GM10847 (cell line): Measurements from ENCODE around the gene DELE1.
A peak's percentile ranks its signal among the peaks of the same experiment; 100 is the strongest.

ENCODE experiments used
- POLR2A ChIP-seq: IDR thresholded peaks from 2 replicates; pipeline ENCODE4 v1.6.1; 2011; ENCODE audit not compliant: insufficient read length; ENCODE audit errors: extremely low read depth

The DELE1 gene, protein sequence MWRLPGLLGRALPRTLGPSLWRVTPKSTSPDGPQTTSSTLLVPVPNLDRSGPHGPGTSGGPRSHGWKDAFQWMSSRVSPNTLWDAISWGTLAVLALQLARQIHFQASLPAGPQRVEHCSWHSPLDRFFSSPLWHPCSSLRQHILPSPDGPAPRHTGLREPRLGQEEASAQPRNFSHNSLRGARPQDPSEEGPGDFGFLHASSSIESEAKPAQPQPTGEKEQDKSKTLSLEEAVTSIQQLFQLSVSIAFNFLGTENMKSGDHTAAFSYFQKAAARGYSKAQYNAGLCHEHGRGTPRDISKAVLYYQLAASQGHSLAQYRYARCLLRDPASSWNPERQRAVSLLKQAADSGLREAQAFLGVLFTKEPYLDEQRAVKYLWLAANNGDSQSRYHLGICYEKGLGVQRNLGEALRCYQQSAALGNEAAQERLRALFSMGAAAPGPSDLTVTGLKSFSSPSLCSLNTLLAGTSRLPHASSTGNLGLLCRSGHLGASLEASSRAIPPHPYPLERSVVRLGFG

DNA sequence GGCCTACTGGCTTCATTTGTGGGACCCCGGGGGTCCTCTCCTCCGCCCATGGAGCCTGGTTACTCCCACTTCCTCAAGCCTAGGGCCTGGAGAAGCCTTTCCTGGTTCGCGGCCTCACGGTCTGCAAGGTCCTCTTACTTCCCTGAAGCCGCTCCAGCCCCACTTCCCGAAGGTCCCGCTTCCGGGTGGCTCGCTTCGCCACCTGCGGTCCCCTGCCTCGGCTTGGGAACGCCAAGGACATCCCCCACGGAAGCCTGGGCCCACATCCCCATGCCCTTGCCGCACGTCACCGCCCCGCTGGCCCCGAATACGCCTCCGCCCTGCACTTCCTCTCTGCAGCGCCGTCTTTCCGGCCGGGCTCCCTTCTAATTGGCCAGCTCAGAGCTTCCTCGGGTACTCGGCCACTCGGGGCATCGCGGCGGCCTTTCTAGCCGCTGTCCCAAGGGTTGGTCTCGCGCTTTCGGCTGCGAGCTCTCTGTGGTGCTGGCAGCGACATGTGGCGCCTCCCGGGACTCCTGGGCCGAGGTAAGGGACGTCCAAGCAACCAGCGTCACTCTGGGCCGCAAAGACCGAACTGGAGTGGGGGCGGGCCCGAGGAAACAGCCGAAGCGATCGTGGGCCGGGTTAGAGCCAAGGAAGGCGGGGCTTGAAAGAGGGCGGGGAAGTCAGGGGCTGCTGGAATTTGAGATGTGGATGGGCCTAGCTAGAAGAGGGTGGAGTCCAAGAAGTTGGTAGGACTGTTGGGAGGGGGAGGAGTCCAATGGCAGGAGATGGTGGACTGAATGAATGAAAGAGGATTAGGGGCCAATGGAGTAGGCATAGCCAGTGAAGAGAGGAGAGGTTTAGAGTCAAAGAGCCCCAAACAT lies at the start of gene DELE1:
Gene DELE1 (plus strand): TSS at position 424 of the 866 bp plus-strand sequence. CDS start 71 bp downstream, at position 495.
- peak; percentile 84 for TF ChIP-seq POLR2A

DNA sequence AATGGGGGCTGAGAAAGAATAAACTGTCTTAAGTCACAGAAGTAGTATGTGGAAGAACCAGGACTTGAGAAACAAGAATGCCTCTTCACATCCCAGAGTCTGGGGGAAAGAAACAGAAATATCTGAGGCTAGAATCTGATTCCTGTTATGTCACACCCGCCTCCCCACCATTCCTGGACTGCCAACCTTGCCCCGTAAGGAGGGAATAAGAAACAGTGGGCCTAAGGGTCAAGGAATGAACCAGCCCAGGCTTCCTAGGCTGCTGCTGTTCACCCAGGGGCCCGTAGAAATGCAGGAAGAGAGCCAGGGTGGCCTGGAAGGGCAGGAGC lies 49.8 kb upstream of the DELE1 start:
- no peak for TF ChIP-seq POLR2A

DNA sequence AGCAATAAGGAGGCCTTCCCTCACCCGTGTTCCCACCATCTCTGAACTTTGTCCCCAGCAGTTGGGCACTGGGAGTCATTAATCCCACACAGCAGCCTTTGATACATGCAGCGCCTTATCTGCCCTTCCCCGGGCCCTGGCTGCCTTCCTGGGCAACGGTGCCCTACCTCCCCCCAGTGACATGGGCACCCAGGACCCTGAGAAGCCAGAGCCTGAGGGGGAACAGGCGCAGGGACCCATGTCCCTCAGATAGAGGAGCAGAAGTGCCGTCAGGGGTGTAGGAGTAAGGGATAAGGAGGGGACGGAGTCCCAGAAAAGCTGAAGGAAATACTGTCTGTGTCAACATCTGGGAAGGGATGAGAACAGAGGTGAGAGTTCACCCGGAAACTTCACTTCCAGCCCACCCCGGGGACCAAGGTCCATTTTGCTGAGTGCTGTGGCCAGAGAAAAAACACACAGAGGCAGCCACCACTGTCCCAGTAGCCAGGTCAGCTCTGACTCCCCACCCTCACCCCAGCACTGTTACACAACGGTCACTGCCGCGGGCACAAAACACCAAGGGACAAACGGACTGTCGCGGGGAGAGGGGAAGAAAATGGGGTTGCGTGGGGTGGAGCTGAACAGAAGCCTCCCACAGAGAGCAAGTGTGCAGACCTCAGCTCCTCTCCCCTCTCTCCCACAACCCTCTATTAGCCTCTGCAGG lies 49.3 kb upstream of the DELE1 start:
- TF ChIP-seq POLR2A: no peak

DNA sequence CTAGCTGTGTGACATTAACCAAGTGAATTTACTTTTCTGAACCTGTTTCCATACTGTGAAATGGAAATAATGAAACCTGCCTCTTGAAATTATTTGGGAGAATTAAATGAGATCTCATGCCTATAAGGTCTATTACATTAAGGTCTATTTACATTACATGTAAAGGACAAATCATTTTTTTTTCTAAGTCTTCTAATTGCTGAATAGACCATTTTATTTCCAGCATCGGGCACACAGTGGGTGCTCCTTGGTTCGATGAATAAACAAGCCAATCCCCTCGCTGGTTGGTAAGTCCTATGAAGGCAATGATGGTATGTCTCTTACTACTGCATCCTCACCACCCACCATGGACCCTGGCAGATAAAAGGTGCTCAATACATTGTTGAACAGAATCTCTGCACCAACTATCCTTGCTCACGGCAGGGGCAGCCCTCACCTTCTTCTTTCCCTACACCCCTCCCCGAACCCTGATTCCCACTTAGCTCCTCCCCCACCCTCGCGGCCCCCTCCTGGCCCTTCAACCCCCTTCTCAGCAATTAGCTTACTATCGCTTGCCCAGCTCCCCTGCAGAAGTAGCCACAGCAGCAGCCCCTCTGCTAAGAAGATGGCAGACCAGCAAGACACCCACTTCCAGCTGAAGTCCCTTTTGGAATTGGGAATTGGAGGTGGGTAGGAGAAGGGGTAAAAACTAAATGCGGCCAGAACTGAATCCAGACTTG lies 48.5 kb upstream of the DELE1 start:
- no peak for TF ChIP-seq POLR2A

DNA sequence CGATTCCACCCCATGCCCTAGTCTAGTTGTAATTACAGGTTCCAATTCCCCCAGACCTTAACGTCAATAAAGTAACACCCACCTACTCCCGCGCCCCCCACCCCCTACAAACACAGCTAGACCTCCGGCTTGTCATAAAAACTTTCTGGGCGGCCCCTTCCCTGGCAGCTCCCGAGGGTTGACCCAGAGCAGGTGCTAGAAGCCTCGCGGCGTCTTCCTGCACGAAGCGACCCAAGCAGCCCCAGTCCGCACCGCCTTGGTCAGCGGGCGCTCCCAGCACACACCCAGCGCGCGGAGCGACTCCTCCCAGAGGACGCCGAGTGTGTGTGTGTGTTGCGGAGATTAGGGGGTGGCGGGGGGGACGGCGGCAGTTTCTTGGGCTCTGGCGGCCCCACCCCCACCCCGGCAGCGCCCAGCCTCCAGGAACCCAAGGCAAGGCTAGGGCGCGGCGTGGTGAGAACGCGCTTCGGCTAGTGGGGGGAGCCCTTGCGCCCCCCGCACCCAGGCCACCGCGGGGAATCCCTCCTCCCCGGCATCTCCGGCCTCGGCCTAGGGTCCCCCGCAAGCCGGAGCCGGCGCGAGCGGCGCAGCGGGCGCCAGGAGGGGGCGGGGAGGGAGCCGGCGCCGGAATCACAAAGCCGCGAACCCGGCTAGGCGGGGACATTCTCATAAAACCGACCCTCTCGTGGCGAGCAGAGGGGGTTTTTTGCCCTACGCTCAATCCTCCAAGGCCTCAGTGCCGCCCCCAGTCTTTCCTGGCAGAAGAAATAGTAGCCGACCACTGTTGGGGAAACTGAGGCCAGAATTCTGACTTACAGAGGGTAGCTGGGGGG lies 47.7 kb upstream of the DELE1 start:
- TF ChIP-seq POLR2A: no peak

DNA sequence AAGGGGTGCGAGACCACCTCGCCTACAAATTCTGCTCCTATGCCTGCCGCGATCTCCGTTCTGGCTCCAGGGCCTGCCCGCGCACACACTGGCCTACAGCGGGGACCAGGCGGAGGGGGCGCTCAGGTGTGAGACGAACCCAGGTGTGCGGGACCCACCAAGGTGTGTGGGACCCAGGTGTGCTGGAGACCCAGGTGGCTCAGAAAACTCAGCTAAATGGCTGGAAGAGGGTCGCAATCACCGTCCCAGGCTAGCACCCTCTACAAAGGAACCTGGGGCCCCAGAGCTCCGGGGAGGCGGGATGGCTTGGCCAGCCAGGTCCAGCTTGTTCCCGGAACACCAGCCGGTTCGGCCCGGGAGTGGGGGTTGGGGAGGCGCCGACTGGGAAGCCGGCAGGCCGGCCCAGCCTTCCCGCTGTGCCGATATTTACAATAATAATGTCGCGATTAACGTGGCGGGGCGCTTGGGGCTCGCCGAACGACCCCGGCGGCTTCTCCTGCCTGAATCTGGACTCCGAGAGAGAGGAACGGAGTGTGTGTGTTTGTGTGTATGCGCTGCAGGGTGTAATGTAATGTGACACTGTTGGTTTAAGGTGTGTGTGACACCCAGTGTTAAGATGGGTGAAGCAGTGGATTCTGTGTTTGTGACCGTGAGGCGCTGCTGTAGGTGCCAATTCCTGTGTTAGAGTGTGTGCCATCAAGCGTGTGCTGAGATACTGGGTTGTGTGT lies 46.9 kb upstream of the DELE1 start:
- no peak for TF ChIP-seq POLR2A

DNA sequence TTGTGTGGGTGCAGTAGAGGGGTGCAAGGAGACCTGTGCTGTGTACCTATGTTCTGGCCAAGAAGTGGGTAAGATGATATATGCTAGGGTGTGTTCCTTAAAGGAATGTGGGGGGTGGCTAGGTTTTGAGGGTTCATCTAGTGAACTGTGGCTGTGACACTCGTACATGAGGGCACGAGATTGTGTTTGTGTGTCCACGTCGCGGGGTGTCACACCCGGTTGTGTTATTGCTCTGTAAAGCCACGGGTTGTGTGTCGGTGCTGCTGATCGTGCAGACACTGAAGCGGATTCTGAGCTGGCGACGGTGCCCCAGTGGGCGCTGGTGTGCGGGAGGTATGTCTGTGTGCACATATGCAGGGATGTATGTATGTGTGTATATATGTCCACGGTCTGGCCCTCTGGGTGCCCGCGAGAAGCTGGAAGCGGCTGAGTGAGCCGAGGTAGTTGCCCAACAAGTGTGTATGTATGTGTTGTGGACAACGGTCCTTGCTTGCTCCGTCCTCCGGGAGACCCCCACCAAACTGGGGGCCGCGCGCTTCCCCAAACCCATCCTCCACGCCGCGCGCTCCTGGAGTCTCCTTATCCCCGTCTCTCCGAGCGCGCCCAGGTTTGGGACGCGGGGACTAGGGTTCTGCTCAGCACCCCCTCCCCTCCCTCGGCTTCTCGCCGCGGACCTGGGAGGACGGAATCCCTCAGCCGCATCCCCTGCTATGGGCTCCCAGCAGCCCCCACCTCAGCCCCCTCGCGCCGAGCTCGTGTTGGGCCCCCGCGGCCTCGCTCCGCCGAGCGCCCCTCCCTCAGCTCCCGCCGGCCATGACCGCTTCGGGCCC lies 46.1 kb upstream of the DELE1 start:
- no peak for TF ChIP-seq POLR2A

DNA sequence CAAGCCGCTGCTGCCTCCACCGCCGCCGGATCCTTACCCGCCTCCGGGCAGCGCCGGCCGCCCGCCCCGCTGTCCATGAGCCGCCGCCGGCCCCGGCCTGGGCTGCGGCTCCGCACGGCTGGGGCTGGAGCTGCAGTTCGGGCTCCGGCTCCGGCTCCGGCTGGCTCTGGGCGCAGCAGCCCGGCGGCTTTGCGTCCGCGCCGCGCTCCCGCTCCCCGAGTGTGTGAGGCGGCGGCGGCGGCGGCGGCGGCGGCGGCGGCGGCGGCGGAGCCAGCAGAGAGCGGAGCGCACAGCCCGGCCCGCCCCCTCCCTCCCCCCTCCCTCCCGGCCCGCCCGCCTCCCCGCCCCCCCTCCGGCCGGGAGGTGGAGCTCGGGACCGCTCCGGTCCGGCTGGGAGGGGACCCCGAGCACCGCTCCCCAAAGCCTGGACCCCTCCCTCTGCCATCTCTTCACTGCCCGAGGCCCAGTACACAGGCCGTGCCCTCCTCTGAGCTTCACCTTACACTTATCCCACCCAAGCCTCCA lies 45.4 kb upstream of the DELE1 start, which contains the start of gene PCDH1:
Gene PCDH1 (minus strand): TSS at position 225 of the 525 bp plus-strand sequence. CDS start 148 bp downstream, at position 77.
- TF ChIP-seq POLR2A: no peak

DNA sequence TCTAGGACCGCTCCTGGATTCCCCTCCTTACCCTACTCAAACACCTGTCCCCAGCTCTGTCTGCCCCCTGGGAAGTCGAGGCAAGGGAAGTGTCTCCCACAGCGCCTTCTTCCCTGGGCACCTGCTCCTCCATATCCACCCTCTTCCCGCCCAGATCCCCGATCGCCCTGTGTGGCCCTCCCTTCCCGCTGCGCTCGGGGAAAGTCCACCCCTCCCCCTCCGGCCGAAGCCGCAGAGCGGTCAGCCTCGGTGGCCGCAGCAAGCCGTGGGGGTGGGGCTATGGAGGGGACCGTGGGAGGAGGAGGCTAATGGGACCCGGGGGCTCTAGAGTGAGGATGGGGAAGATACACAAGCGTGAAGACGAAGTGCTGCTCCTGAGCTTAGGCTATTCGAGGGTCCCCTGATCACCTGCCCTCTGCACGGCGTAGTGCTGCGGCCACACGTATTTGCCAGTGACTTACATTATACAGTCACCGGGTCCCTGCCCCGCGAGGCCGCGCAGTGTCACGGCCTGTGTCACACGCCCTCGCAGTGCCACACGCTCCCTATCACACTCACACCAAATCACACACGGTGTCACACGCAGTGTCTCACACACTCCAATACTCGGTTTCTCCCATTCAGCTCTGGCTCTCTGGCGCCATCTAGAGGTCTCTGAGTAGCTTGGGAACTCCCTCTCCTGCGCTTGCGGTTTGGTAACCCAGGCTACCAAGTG lies 44.8 kb upstream of the DELE1 start:
- no peak for TF ChIP-seq POLR2A

DNA sequence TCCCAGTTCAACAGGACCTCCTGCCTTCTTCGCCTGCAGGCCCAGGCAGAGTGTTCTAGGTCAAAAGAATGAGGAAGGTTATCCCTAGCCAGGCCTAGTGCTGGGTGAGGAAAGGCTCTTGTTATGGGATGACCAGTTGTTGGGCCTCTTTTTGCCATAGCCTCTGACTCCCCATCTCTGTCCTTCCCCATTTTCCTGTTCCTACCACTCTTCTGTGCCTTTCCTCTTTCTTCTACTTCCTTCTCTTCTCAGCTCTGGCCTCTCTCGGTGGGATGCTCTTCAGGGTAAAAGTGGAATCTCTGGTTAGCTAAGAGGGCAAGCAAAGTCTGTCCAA lies 44.3 kb upstream of the DELE1 start:
- no peak for TF ChIP-seq POLR2A

DNA sequence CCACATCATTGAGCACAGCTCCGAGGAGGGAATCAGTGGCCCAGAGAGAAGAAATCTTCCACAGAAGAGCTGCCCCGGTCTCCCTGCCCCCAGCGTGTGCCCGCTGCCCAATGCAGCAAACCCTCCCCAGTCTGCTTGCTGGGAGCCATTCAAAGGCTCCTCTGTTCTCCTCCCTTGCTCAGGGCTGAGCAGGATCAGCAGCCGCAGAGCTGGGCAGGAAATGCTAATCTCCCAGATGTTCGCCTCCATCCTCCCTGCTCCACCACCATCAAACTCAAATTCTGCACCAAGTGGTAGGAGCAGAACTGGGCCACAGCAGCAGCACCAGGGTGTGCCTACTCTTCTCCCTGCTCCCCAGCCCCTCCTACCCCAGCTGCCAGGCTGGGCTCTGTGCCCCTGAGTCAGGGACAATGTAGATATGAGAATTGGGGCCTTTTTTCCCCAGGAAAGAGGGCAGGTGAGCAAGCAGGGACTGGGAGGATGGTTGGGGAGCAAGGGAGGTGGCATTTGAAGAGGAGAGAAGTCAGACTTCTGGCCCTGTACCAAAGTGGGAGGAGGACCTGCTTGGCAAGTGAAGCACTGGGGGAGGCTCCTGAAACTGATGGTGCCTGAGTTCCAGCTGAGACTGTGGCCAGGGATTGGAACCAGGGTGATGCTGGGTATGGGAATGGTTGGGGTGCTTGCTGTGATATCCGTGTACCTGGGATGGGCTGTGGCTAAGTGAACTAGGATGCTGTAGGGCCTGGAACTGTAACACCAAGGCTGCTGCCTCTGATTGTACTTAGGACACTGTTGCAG lies 43.5 kb upstream of the DELE1 start:
- no peak for TF ChIP-seq POLR2A
